Stimulated activated naive CD8-positive, alpha-beta T cell treated with anti-CD3 and anti-CD28 coated beads, Interleukin-15, Interleukin-2, amounts not matched to agents 100 U/mL and 50 U/mL, for 24 hours (primary cell): Measurements from ENCODE around the gene POU2F1.

Experiments
- ATAC-seq: fragments of 150-1000 bp; cut with Tn5 transposase; one replicate; pipeline ENCODE4 v1.10.0; 2021
- DNase-seq: peaks from one replicate; pipeline ENCODE4 v3.0.0; 2021

Gene POU2F1

DNA sequence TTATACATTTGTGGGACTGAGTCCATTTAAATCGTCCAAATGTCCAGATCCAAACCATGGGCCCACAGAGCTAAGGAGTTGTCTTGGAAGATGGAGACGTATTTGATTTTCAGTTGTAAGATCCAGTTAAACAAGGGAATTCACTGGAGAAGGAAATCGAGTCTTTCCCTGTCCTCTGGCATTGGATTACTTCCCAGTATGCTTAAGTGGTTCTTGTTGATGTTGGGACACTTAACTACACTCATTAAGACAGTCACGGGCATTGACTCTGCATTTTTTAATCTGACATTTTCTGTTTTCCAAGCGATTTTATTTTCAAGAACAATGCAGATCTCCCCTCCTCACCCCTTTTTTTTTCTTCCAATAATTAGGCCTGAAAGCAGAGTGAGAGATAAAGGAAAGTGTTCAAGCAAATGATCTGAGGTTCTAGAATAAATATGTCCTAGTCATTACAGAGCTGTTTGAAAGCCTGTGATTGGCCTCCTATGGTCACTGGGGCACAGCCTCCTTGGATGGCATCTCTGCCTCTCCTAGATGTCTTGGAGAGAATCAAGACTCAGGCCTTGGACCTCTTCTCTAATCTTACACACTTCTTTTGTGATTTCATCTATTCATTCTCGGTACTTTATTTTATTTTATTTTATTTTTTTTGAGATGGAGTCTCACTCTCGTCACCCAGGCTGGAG is 248.7 kb downstream of the POU2F1 start:
- ATAC-seq (no peak), DNase-seq (no peak)

- DNase-seq: no peak
- ATAC-seq: no peak
Measured at GRCh38 chr1:167471568-167471967, 250.9 kb downstream of the POU2F1 start.

DNA sequence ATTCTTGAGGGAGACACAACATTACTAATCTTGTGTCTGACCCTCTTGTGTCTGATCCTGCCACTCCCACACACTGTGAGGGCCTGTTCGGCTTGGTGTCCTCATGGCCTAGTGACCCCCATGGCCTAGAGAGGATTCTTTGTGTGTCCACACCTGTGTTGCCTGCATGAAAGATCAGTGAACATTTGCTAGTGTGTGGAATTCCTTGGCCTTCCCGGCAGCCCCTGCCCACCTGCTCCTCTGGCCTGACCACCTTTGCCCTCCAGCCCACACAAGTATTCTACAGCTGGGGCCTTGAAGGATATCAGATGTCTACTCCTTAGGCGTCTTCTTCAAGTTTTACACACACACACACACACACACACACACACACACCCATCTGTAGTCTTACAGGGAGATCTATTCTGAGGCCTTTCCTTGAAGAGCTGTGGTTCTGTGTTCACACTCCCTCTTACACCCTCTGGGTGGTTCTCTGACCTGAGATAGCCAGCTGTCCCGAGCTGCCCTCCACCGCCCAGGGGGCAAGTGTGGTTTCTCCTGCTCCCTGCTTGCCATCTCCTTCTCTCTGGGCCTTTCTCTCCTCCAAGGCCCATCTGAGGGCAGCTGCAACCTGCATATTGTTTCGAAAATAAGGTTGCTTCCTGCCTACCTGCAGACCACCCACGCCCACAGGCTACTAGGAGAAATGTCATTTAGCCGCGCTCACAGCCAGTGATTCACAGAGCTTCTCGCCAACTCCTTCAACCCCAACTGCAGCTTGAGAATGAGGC is 252.3 kb downstream of the POU2F1 start:
- ATAC-seq (peak; percentile 55), DNase-seq (peak; percentile 65)

DNA sequence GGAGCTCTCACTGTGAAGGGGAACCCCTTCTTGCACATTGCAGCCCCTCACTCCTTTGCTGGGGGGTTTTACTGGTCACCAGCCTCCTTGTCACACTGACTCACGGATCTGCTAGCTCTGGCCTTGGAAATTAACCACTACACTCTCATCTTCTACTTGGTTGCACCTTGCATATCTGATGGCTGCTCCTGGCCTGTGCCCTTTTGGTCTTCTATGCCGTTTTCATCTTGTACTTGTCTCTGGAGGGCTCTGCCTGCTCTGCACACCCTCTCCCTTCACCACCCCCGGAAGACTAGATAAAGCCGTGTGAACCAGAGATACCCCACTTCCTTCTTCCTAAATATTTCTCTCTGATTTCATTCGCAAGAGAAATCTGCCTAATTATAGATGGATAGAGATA is 253.1 kb downstream of the POU2F1 start:
- ATAC-seq: peak; percentile 74

GRCh38 chr1:167474191-167474641 is 253.5 kb downstream of the POU2F1 start:
- peak; percentile 55 for ATAC-seq
- peak; percentile 53 for DNase-seq

More for the DNA sequence above, 253.1 kb downstream of the POU2F1 start:
- DNase-seq: no peak

GRCh38 chr1:167476061-167476460 is 255.4 kb downstream of the POU2F1 start:
- DNase-seq (no peak), ATAC-seq (no peak)
